Measurements from ENCODE around the gene ZNF804A. TPM values are rescaled to one million over a fixed set of nuclear protein-coding genes. Genes with fewer than 3 reads are reported as not detected.
A peak's percentile ranks its signal among the peaks of the same experiment; 100 is the strongest.

ZNF804A gene
- polyA plus RNA-seq, 3 donors = 0.83 to 3.7 (median 1.8) TPM

GRCh38 chr2:184596819-184597411, 1.4 kb upstream of the ZNF804A start:
- peak; percentile 77 to 94 (median 86) for DNase-seq
- H2AFZ ChIP-seq (ENCODE audit: insufficient read depth, low read depth, low read length, poor library complexity, severe bottlenecking) = peak overlapping the region; percentile 60
- TF ChIP-seq, protein P1, sequence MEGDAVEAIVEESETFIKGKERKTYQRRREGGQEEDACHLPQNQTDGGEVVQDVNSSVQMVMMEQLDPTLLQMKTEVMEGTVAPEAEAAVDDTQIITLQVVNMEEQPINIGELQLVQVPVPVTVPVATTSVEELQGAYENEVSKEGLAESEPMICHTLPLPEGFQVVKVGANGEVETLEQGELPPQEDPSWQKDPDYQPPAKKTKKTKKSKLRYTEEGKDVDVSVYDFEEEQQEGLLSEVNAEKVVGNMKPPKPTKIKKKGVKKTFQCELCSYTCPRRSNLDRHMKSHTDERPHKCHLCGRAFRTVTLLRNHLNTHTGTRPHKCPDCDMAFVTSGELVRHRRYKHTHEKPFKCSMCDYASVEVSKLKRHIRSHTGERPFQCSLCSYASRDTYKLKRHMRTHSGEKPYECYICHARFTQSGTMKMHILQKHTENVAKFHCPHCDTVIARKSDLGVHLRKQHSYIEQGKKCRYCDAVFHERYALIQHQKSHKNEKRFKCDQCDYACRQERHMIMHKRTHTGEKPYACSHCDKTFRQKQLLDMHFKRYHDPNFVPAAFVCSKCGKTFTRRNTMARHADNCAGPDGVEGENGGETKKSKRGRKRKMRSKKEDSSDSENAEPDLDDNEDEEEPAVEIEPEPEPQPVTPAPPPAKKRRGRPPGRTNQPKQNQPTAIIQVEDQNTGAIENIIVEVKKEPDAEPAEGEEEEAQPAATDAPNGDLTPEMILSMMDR (IDR thresholded peaks at IDR 0.05) = peak; percentile 35

DNA sequence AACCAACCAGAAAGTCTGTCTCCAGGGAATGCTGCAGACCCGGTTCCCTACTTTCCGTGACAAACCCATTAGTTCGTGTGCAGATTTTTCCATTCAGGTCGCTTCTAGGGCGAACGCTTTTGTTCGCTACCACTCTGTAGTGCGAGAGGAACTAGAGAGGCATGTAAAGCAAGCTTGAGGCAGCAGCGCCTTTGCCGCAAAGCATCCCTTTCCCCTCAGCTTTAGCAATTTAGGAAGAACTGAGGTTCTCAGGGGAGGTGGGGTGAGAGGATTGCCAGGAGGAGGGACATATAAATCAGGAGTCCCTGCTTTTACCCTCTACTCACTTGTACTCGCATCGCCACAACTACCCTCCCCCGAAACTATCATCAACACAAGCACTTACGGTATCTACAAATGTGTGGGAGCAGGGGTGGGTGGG, 748 bp upstream of the ZNF804A start:
- peak overlapping the region; percentile 97 to 99 (median 99) for H3K27ac Mint-ChIP-seq
- peak overlapping the region; percentile 66 to 98 (median 96) for H3K4me3 ChIP-seq (replicated peaks in 1 of 3; ENCODE audit: low read depth in 2 of 3, low read length in 3 of 3)
- peak overlapping the region; percentile 86 for H3K4me2 ChIP-seq (replicated peaks; ENCODE audit: extremely low read depth, low read length, poor library complexity, severe bottlenecking)
- peak overlapping the region; percentile 87 to 92 for H3K4me3 Mint-ChIP-seq
- H3K27me3 Mint-ChIP-seq (ENCODE audit: low read depth in 3 of 3) = peaks cover 0 to 4% (median 0%) of the 10 kb centered on the region in 3 donors
- peaks cover 0 to 4% (median 2%) of the 10 kb centered on the region in 7 donors for H3K9me3 Mint-ChIP-seq
- WGBS (ENCODE audit: insufficient coverage) = 0% methylated on average over 9 of the region's 14 CpGs
- H3K27me3 ChIP-seq (ENCODE audit: control insufficient read depth in 2 of 2, insufficient read depth in 2 of 2, low read length in 2 of 2) = no peaks in the 10 kb centered on the region
- TF ChIP-seq, protein P1 (IDR thresholded peaks at IDR 0.05) = no peak
- H3K36me3 Mint-ChIP-seq = peaks cover 14 to 17% of the 10 kb centered on the region in 2 donors
- H2AFZ ChIP-seq (ENCODE audit: insufficient read depth, low read depth, low read length, poor library complexity, severe bottlenecking) = peak overlapping the region; percentile 60
- H3K79me2 ChIP-seq (ENCODE audit: insufficient read depth, low read length) = peaks cover 67% of the 10 kb centered on the region
- H3K27ac ChIP-seq (ENCODE audit: low read depth in 1 of 2, low read length in 2 of 2) = peak overlapping the region; percentile 97
- H3K4me1 ChIP-seq (ENCODE audit: control insufficient read depth in 1 of 2, insufficient read depth in 2 of 2, low read length in 2 of 2) = peaks cover 27 to 50% of the 10 kb centered on the region in 2 donors
- H4K20me1 ChIP-seq (ENCODE audit: insufficient read depth, low read length) = peaks cover 3% of the 10 kb centered on the region
- H3K9ac ChIP-seq (ENCODE audit: insufficient read depth, low read length, poor library complexity, severe bottlenecking) = peak overlapping the region; percentile 100
- intact Hi-C loops (cut with micrococcal nuclease) = loop anchor here (5.0 kb wide), 1 partner anchor 35 kb away; no protein-coding TSS in a partner anchor
- peaks cover 43% of the 10 kb centered on the region for H3K4me1 Mint-ChIP-seq
- H3K36me3 ChIP-seq (replicated peaks in 1 of 2; ENCODE audit: control insufficient read depth in 1 of 2, insufficient read depth in 2 of 2, low read length in 2 of 2) = peaks cover 11 to 25% of the 10 kb centered on the region in 2 donors
- DNase-seq = peak; percentile 70 to 74 (median 72)
- H3K9me3 ChIP-seq (replicated peaks in 1 of 2; ENCODE audit: control insufficient read depth in 1 of 2, insufficient read depth in 1 of 2, low read length in 2 of 2) = no peaks in the 10 kb centered on the region

More at GRCh38 chr2:184596819-184597411, 1.4 kb upstream of the ZNF804A start:
- Histone ChIP-seq H4K20me1 (ENCODE audit: insufficient read depth, low read length) (peaks cover 3% of the 10 kb centered on the region), H3K36me3 (replicated peaks in 1 of 2; ENCODE audit: control insufficient read depth in 1 of 2, insufficient read depth in 2 of 2, low read length in 2 of 2) (peaks cover 11 to 31% of the 10 kb centered on the region in 2 donors), H3K27ac (ENCODE audit: low read depth in 1 of 2, low read length in 2 of 2) (peak overlapping the region; percentile 97), H3K4me2 (replicated peaks; ENCODE audit: extremely low read depth, low read length, poor library complexity, severe bottlenecking) (peak overlapping the region; percentile 86), H3K9ac (ENCODE audit: insufficient read depth, low read length, poor library complexity, severe bottlenecking) (peak overlapping the region; percentile 100), H3K79me2 (ENCODE audit: insufficient read depth, low read length) (peaks cover 60% of the 10 kb centered on the region), H3K4me1 (ENCODE audit: control insufficient read depth in 1 of 2, insufficient read depth in 2 of 2, low read length in 2 of 2) (peaks cover 27 to 50% of the 10 kb centered on the region in 2 donors), H3K4me3 (replicated peaks in 1 of 3; ENCODE audit: low read depth in 2 of 3, low read length in 3 of 3) (peak overlapping the region; percentile 66 to 98 (median 96)), H3K9me3 (replicated peaks in 1 of 2; ENCODE audit: control insufficient read depth in 1 of 2, insufficient read depth in 1 of 2, low read length in 2 of 2) (no peaks in the 10 kb centered on the region), H3K27me3 (ENCODE audit: control insufficient read depth in 2 of 2, insufficient read depth in 2 of 2, low read length in 2 of 2) (no peaks in the 10 kb centered on the region)
- H3K27me3 Mint-ChIP-seq (ENCODE audit: low read depth in 3 of 3) = peaks cover 0 to 4% (median 0%) of the 10 kb centered on the region in 3 donors
- WGBS (ENCODE audit: insufficient coverage) = no CpG with 5 or more reads among the region's 5 CpGs
- H3K9me3 Mint-ChIP-seq = peaks cover 0 to 6% (median 2%) of the 10 kb centered on the region in 7 donors
- intact Hi-C loops (cut with micrococcal nuclease) = loop anchor here (5.0 kb wide), 1 partner anchor 35 kb away; no protein-coding TSS in a partner anchor
- H3K4me1 Mint-ChIP-seq = peaks cover 43% of the 10 kb centered on the region
- H3K27ac Mint-ChIP-seq = peak overlapping the region; percentile 97 to 99 (median 99)
- peaks cover 17 to 20% of the 10 kb centered on the region in 2 donors for H3K36me3 Mint-ChIP-seq
- H3K4me3 Mint-ChIP-seq = peak overlapping the region; percentile 87 to 92

Data from CD14-positive monocyte (primary cell).